DND-41 (cell line): Measurements from ENCODE around the gene PHTF1.

ENCODE experiments used
- CTCF ChIP-seq: IDR thresholded peaks from 2 replicates; pipeline ENCODE4 v1.5.1; 2012; ENCODE audit warnings: borderline replicate concordance, low read length, moderate library complexity, mild to moderate bottlenecking; ENCODE audit not compliant: poor library complexity, severe bottlenecking; ENCODE audit errors: extremely low read depth
- EZH2 ChIP-seq: IDR thresholded peaks from 3 replicates; pipeline ENCODE4 v1.6.1; 2012; ENCODE audit warnings: borderline replicate concordance, low read depth, mild to moderate bottlenecking, moderate library complexity, low read length, inconsistent platforms; ENCODE audit not compliant: severe bottlenecking

- TF ChIP-seq CTCF (no peak), EZH2 (no peak)
Observed at GRCh38 chr1:113782406-113782805, 23.1 kb upstream of the PHTF1 start.
